ENCODE results near the gene PACRG.

PACRG gene

DNA sequence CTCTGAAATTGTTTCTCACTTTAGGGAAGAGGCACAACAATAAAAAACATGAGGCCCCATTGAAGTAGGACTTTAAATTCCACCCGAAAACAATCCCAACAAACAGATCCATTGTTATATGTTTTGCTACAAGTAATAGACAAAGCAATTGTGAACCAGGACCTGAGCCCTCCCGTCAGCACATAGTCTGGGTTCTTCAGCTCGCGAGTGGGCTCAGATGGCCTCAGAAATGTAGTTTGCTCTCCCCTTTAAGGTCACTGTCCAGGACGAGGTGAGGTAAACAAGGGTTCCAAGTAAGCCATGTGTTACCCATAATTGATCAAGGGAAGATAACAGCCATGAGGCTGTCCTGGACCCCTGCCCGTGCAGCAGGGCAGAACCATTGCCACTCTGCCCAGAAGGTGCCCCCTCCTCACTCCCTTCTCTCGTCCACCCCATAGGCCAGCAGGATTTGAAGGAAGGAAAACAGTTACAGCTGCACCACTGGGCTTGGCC is 526.6 kb downstream of the PACRG start:
- DNase-seq, result no peak

DNA sequence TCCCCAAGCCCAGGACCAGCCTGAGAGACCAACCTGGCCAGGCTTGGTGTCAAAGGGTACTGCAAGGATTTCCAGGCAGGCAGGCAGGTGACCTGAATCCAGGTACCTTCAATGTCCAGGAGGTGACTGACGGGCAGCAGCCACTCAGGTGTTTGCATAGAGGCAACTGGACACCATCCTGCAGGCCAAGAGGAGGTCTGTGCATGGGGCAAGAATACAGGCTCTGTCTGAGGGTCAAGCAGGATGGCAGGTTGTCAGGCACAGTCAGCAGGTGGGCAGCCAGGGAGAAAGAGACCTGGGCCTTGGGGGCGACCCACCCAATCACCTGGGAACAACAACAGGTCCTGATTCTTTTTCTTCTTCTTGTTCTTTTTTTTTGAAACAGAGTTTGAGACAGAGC is 527.5 kb downstream of the PACRG start:
- no peak for DNase-seq

DNA sequence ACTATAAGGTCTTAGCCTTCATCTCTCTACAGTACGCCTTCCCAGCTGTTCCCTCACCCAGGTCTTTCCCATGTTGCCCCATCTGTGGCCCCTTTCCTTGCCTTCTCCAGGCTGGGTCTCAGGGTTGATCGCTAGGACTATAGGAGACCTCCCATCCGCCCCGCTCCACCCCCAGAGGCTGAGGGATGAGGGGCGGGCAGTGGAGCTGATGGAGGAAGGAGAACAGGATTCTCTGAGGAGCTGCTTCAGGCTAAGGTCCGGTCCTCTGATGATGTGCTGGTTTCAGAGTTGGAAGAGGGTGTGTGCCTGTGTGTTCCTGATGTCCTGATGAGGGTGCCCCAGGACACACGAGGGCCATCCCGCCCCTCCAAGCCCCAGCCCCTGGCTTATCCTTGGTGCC is 531.9 kb downstream of the PACRG start:
- no peak for DNase-seq

- DNase-seq, result peak; percentile 6
Observed at GRCh38 chr6:163260111-163260895, 532.5 kb downstream of the PACRG start.

DNA sequence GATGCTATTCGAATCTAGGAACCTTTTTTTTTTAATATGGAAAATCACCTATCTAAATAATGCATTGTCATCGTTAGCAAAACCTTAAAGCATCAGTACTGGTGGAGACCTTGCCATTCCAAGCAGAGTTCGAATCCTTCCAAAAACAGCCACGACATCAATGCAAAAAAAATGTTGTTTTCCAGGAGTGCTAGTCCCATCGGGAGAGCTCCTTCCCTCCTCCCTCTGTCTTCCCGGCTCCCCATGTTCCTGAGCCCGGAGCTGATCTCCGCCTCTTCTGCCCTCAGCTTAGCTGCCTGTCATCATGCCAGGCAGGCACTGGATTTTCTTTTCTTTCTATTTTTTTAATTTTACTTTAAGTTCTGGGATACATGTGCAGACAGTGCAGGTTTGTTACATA is 533.1 kb downstream of the PACRG start:
- no peak for DNase-seq

- no peak for DNase-seq
Observed at GRCh38 chr6:163261361-163261760, 533.6 kb downstream of the PACRG start.

- DNase-seq, result no peak
Observed at GRCh38 chr6:163262080-163262479, 534.3 kb downstream of the PACRG start.

DNA sequence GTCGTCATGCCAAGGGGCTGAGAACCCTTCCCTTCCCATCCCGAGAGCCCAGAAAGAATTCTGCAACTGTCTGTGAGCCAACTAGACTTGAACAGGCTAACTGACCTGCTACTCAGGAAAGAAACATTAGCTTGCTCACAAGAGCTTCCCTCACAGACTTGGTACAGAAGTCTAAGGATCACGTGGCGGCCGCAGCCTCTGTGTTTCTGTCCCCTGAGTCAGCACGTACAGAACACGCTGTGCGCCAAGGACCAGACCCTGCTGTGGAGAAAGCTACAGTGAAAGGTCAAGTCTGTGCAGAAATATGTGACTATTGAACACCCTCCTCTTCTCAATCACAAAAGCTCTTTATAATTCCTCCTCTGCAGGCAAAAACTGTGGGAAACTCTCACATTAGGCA is 535.4 kb downstream of the PACRG start:
- no peak for DNase-seq

DNA sequence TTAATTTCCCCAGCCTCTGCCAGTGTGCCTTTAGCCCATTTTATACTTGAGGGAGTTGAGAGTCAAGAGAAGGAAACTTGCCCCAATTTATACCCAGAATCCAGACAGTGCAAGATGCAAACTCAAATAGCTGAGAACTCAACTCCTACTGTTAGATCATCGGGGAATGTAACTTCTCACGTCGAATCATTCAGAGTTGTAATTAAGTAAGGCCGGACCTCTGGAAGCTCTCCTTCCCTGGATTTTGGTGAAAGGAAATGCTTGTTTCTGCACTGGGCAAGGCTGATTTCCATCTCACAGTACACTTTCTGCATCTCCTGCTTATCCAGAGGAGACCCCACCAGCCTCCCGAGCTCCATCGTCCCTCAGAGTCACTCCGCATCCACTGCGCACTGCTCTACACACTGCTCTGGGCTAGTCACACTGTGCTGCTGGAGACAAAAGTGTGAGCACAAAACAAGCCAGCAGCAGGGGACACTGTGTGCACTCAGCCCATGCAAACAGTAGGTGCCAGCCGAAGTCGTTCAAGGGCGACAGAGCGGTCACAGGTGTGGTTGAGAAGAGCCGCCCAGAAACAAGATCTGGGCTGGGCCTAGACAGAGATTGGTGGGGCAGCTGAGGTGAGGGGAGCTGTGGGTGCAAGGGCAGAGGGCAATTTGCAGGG is 536.4 kb downstream of the PACRG start:
- DNase-seq, result no peak

GRCh38 chr6:163264662-163265035 is 536.9 kb downstream of the PACRG start:
- DNase-seq, result no peak

- DNase-seq, result no peak
Observed at GRCh38 chr6:163281634-163282033, 553.9 kb downstream of the PACRG start.

DNA sequence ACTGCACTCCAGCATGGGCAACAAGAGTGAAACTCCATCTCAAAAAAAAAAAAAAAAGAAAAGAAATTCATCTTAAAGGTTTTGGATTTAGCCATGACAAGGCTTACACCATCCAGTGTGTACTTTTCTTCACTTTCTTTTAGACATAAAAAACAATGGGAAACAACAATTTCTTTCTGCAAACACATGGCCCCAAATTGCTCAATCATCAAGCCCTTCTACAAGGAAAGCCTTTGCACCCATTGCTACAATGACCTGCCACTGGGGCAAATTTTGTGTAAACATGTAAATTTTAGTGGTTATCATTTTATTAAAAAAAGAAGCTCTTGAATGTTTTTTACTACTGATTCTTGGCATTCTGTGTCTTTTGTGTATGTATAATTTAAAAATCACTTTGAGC is 554.9 kb downstream of the PACRG start:
- no peak for DNase-seq

DNA sequence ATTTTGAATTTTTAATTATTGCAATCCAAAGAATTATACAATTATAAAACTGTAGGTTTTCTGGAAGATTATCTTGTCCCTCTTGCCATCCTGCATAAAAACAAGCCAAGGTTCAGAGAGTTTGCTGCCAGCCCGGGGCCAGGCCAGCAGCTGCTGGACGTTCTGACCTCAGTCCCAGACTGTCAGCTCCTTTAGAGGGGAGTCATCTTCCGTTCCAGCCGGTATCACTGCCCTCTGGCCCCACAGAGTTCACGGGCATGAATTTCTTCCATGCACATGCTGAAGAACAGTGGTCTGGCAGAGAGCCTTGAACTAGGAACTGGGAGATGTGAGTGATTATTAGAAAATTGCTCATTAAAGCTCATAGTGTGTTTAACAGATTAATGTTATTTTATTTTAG is 556.4 kb downstream of the PACRG start:
- no peak for DNase-seq

- no peak for DNase-seq
Observed at GRCh38 chr6:163285691-163286090, 557.9 kb downstream of the PACRG start.

DNA sequence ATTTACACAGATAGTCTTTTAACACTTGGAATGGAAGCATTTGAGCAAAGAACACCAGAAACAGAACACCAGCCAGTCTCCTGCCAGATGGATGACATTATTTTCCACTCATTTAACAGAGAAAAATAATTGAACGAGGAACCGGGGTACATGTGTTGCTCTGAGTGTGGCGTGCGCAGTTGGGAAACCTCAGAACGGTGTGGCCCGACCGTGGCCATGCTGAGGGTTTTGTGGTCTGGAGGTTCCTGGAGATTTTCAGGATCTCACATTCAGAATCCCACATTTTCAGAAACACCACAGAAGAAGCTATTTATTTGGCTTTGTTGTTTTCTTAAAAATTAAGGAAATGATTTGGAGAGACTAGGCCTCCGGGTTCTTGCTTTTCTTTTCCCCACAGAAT is 559.9 kb downstream of the PACRG start:
- DNase-seq, result no peak

GRCh38 chr6:163288066-163288465 is 560.3 kb downstream of the PACRG start:
- no peak for DNase-seq

DNA sequence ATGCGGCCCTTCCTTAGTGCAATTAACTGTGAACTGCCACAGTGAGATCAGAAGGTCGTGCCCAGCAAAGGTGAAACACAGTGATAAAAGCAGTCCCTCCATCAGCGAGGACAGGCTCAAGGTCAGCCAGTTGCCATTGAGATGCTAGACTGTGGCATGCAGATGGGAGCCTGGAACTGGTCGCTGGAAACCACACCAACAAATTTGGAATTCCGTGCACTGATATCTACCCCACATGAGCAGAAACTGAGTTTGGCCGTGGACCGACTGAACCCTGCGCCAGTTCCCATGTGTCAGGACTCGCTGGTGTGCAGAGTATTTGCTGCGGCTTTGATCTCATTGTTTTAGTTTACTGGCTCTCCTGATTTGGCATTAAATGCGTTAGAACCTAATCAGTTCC is 561.1 kb downstream of the PACRG start:
- no peak for DNase-seq

GRCh38 chr6:163289447-163289846 is 561.7 kb downstream of the PACRG start:
- no peak for DNase-seq

DNA sequence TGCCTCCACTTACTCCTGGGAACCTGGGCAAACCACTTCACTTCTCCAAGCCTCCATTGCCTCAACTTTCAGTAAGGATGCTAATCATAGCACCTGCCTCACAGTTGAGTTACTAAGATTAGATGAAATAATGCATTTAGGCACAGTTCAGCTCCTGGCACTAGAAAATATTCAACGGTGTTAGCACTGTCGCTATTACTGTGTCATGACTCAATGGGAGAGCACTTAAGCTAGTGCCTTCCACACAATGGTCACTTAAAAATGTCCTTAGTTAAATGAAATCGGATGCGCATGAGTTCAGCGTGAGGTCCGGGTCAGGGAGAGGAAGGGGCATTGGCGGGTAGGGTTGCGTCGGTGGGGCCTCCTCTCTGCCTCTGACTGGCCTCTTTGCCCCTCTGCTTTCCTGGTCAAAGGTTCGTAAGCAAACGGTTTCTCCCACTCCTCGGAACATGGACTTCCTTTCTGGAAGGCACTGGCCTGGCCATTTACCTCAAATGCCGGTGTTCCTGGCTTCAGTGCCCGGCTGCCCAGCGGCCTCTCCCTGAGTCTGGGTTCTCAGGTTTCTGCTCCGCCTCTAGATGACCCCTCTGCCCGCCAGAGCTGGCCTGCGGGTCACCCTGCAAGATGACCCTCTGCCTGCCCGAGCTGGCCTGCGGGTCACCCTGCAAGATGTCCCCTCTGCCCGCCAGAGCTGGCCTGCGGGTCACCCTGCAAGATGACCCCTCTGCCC is 562.9 kb downstream of the PACRG start:
- DNase-seq, result no peak

DNA sequence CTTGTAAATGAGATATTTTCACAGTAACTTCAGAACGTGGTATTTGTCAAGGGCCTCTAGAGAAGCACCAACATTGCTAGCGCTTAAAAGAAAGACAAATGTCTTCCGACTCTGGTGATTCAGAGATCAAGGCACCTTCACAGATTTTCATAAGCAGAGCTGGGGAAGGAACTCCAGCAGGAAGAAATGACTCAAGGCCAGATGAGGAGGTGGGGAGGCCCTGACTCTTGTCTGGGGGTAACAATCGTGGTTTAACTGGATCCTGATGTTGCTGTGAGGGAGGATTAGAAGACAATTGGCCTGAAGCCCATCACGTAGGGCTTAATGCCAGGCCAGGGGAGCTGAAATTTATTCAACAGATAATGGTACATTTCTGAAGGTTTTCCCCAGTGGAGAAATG is 563.8 kb downstream of the PACRG start:
- DNase-seq, result no peak

- no peak for DNase-seq
Observed at GRCh38 chr6:163293286-163293685, 565.5 kb downstream of the PACRG start.

DNA sequence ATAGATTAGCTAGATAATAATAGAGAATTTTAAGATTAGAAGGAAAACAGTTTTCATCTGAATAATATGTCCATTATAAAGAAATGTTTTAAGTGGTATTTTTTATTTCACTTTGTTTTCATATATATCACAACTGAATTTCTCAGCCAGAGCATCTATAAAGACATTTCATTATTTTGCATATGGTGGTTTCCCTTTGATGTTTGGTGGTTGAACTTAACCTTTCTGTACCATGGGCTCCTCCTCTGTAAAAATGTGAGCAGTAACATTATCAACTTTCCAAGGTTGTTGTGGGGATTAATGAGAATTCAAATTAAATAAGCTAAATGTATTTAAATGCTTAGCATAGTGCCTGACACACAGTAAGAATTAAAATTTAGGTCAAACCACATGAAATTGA is 567.0 kb downstream of the PACRG start:
- no peak for DNase-seq

DNA sequence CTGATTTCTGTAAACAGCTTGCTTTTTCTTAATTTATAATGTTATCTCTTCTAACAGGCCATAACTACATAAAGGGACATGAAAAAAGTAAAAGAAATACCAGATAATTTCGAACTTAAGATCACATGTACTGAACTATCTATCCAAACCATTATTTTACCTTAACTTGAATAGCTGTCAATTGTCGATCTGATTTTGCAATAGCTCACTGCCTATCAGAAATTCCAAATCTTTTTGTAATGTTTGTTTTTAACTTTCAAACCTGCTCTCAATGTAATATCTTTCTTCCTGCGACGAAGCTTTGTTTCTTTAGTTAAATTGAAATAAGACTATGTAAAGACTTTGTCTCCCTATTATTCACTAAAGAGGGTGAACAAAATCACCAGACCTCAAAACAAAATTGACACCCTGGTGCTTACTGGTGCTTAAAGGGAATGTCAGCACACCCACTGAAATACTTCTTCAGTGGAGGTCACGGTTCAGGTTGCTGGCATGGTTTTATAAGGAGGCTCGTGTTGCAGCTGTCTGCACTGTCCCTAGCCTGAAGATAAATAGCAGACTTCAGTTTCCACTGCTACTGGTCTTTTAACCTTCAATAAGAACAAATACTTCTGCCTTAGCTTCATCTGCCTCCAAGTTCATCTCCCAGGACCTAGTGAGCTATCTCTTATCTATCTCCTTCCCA is 569.2 kb downstream of the PACRG start:
- DNase-seq, result no peak

Data from inflammatory macrophage treated with lipopolysaccharide for 4 hours (primary cell).